ENCODE results near the gene CEMIP2. TPM values are rescaled to one million over a fixed set of nuclear protein-coding genes. Genes with fewer than 3 reads are reported as not detected.

CEMIP2 gene
- total and polyA plus RNA-seq, 8 donors = 12.4 to 218 (median 59.8) TPM

DNA sequence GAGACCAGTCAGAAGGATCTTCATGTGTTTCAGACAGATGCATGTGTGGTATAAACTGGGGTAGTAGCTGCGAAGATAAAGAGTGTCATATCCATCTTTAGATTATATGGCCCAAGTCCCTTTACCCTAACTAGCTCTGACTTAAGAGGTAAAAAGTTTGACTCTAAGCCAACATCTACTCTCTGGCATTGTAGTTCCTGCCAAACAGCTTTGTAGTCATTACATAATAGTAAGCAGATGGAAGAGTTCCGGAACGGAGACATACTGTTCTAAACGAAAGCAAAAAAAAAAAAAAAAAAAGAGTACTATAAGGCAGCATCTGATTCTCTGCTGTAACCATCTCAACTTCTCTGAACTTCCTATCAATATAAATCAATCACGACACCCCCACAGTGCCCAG lies 48.8 kb downstream of the CEMIP2 start:
- WGBS, 5 donors = 36 to 70% (median 44%) methylated on average over 5 of the region's 5 CpGs
- Histone ChIP-seq H3K27me3 (no peaks in the 10 kb centered on the region), H3K36me3 (peaks cover 5 to 91% (median 59%) of the 10 kb centered on the region in 4 donors), H3K4me1 (peaks cover 0 to 14% (median 9%) of the 10 kb centered on the region in 4 donors), H3K9me3 (no peaks in the 10 kb centered on the region), H3K4me3 (no peak overlapping the region), H3K27ac (peak overlapping the region in 1 of 5 donors; percentile 20)
- no peak for DNase-seq
- intact Hi-C loops (cut with DNase I; ENCODE audit: low total_unique reads) = no loop called here
- TF ChIP-seq POLR2A (IDR thresholded peaks at IDR 0.05) (no peak), POLR2AphosphoS5 (IDR thresholded peaks at IDR 0.05) (peak in 1 of 3 donors; percentile 5)
- TF ChIP-seq, protein P1, sequence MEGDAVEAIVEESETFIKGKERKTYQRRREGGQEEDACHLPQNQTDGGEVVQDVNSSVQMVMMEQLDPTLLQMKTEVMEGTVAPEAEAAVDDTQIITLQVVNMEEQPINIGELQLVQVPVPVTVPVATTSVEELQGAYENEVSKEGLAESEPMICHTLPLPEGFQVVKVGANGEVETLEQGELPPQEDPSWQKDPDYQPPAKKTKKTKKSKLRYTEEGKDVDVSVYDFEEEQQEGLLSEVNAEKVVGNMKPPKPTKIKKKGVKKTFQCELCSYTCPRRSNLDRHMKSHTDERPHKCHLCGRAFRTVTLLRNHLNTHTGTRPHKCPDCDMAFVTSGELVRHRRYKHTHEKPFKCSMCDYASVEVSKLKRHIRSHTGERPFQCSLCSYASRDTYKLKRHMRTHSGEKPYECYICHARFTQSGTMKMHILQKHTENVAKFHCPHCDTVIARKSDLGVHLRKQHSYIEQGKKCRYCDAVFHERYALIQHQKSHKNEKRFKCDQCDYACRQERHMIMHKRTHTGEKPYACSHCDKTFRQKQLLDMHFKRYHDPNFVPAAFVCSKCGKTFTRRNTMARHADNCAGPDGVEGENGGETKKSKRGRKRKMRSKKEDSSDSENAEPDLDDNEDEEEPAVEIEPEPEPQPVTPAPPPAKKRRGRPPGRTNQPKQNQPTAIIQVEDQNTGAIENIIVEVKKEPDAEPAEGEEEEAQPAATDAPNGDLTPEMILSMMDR (IDR thresholded peaks at IDR 0.05) = no peak

DNA sequence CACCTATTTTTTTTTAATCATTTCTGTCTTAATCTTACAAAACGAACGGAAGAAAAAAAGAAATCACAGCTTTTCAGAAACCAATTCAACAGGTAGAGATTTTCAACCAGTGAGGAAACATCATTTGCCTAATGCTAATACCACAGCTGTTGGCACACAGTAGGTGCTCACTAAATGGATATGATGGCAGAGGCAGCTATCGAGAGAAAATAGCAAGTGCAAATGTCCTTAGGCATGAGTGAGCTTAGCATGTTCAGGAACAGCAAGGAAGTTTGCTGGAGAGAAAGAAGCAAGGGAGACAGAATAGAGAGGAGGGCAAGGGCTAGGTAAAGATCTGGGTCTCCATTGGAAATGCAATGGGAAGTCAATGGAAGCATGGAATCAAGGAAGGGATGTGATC lies 49.2 kb downstream of the CEMIP2 start:
- H3K9me3 ChIP-seq = no peaks in the 10 kb centered on the region
- intact Hi-C loops (cut with DNase I; ENCODE audit: low total_unique reads) = no loop called here
- 87 to 93% (median 89%) methylated on average over 3 of the region's 3 CpGs for WGBS, 5 donors
- peaks cover 6 to 91% (median 59%) of the 10 kb centered on the region in 4 donors for H3K36me3 ChIP-seq
- H3K27ac ChIP-seq = peak overlapping the region in 1 of 5 donors; percentile 20
- H3K4me3 ChIP-seq = no peak overlapping the region
- DNase-seq = no peak
- TF ChIP-seq POLR2AphosphoS5 (IDR thresholded peaks at IDR 0.05) = no peak
- H3K4me1 ChIP-seq = peaks cover 0 to 14% (median 9%) of the 10 kb centered on the region in 4 donors
- H3K27me3 ChIP-seq = no peaks in the 10 kb centered on the region

DNA sequence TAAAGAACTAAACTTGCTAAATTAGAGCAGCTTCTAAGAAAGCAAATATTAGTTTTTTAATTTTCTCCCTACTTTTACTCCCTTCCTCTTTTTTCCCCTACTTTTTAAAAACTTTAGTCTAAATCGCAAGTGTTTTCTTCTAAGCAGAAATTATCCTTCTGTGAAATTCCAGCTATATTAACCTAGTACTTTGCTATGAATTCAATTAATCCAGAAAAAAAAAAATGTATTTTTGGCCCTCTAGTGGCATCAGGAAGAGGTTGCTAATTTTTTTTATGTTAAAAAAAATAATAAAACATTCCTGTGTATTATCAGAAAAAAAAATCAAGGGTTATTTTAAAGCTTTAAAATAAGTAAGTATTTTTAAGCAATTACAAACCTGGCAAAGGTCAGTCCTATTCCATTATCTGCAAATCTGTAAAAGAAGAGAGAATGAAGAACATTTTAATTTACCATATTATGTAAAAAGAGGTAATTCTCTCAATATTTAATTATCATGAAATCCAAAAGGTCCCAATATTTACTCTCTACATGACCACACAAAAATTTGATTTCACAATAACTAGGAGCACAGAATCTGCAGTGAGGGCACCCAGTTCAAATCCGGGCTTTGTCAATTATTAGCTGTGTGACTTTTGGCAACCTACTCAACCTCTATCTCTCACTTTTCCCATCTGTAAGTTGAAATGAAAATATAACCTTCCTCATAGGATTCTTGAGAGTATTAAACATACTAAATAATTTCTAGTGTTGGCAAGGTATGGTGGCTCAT lies 52.0 kb downstream of the CEMIP2 start:
- intact Hi-C loops (cut with DNase I; ENCODE audit: low total_unique reads) = no loop called here
- Histone ChIP-seq H3K36me3 (peaks cover 22 to 91% (median 60%) of the 10 kb centered on the region in 4 donors), H3K4me3 (no peak overlapping the region), H3K4me1 (peaks cover 0 to 14% (median 9%) of the 10 kb centered on the region in 4 donors), H3K27me3 (no peaks in the 10 kb centered on the region), H3K9me3 (no peaks in the 10 kb centered on the region), H3K27ac (no peak overlapping the region)
- no peak for DNase-seq
- TF ChIP-seq EP300 (IDR thresholded peaks at IDR 0.05) = no peak
- TF ChIP-seq, protein P1 (IDR thresholded peaks at IDR 0.05) = peak in 2 of 7 experiments; percentile 34 to 49
- WGBS, 5 donors = 85 to 96% (median 90%) methylated on average over 2 of the region's 2 CpGs

DNA sequence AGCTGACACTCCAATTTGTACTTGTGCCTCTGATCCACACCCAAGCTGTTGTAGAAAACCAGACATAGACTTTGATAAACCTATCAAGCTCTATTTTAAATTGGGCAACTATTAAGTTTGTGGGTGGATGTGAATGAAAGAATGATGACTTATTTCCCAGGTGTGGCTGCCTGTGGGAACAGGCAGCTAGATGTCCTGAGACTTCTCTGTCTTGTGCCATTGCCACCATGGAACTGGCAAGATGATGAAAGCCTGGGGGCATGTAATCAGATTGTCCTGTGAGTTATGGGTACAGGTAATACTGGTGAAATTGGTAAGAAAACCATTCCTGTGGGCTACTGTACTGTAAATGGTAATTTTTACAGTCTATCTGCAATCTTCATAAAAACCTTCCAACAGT lies 57.5 kb downstream of the CEMIP2 start:
- TF ChIP-seq, protein P1 (IDR thresholded peaks at IDR 0.05) = no peak
- TF ChIP-seq EP300 (IDR thresholded peaks at IDR 0.05) (no peak), POLR2A (IDR thresholded peaks at IDR 0.05) (no peak), POLR2AphosphoS5 (IDR thresholded peaks at IDR 0.05) (no peak)
- Histone ChIP-seq H3K36me3 (peaks cover 34 to 97% (median 85%) of the 10 kb centered on the region in 4 donors), H3K27me3 (no peaks in the 10 kb centered on the region), H3K4me3 (no peak overlapping the region), H3K9me3 (no peaks in the 10 kb centered on the region), H3K27ac (no peak overlapping the region), H3K4me1 (peaks cover 0 to 14% (median 2%) of the 10 kb centered on the region in 4 donors)
- intact Hi-C loops (cut with DNase I; ENCODE audit: low total_unique reads) = no loop called here
- no peak for DNase-seq

DNA sequence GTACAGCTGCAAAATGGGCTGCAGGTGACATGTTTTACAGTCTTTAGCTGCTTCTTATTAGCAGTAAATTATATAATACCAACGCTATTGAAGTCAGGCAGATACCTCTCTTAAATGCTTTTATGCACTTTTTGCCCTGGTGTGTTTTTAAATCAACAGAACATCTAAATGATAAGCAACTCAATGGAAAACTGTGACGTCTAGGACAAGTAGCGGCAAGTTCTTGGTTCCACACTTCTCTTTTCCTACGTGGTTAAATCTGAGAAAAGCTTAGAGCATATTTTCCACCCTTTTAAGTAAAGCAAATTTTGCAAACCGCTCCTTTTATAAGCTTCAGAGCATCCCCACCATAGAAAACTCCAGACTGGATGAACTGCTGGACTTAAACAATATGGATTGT lies 58.1 kb downstream of the CEMIP2 start:
- no peak overlapping the region for H3K4me3 ChIP-seq
- H3K27me3 ChIP-seq = no peaks in the 10 kb centered on the region
- intact Hi-C loops (cut with DNase I; ENCODE audit: low total_unique reads) = no loop called here
- H3K4me1 ChIP-seq = peaks cover 0 to 15% (median 2%) of the 10 kb centered on the region in 4 donors
- H3K27ac ChIP-seq = no peak overlapping the region
- no peak for DNase-seq
- no peaks in the 10 kb centered on the region for H3K9me3 ChIP-seq
- 34 to 65% (median 53%) methylated on average over 5 of the region's 5 CpGs for WGBS, 5 donors
- H3K36me3 ChIP-seq = peaks cover 34 to 95% (median 84%) of the 10 kb centered on the region in 4 donors
- no peak for TF ChIP-seq EP300 (IDR thresholded peaks at IDR 0.05)
- TF ChIP-seq POLR2AphosphoS5 (IDR thresholded peaks at IDR 0.05) = no peak
- no peak for TF ChIP-seq POLR2A (IDR thresholded peaks at IDR 0.05)
- TF ChIP-seq, protein P1 (IDR thresholded peaks at IDR 0.05) = no peak
